ENCODE data around the gene F2R. TPM values are rescaled to one million over a fixed set of nuclear protein-coding genes. Genes with fewer than 3 reads are reported as not detected.
A peak's percentile ranks its signal among the peaks of the same experiment; 100 is the strongest.

F2R gene
- total and polyA plus RNA-seq, 2 of the 4 experiments (the other 2 are of a cell fraction): 85.7 to 147 TPM

GRCh38 chr5:76782444-76782843 lies 66.5 kb downstream of the F2R start:
- H4K5ac ChIP-seq (ENCODE audit: low read depth, low read length): no peak overlapping the region
- ChIA-PET CTCF (interaction anchor here (0.6 kb wide), 1 partner anchor 180 kb away, joined by 7 read pairs; no protein-coding TSS in a partner anchor), POLR2A (ENCODE audit: unreplicated experiment) (no interaction called here)
- no peaks in the 10 kb centered on the region for H3K9me3 ChIP-seq (ENCODE audit: control insufficient read depth, insufficient read depth, low read length)
- intact Hi-C loops (cut with micrococcal nuclease) (no loop called here), in situ Hi-C loops (cut with MboI; ENCODE audit: low sequenced_read_pairs) (no loop called here), dilution Hi-C loops (cut with HindIII; ENCODE audit: low sequenced_read_pairs, unreplicated experiment) (no loop called here)
- H3K14ac ChIP-seq (replicated peaks; ENCODE audit: low read depth, low read length): no peak overlapping the region
- no peak overlapping the region for H2BK5ac ChIP-seq (ENCODE audit: low read depth, low read length, poor library complexity, severe bottlenecking)
- no peak overlapping the region for H3K23ac ChIP-seq (ENCODE audit: low read depth, low read length)
- H3K9me1 ChIP-seq (ENCODE audit: insufficient read depth, low read length): no peaks in the 10 kb centered on the region
- no peaks in the 10 kb centered on the region for H3K27me3 ChIP-seq (ENCODE audit: control insufficient read depth, insufficient read depth, low read length)
- ATAC-seq (ENCODE audit: low read depth): no peak
- no TSS peak for BruUV-seq (replicated peaks)
- H3K4me3 ChIP-seq (ENCODE audit: insufficient read depth, low read depth, low read length): no peak overlapping the region
- no CpG with 5 or more reads among the region's 3 CpGs for WGBS, 2 experiments (ENCODE audit: extremely low coverage in 2 of 2, insufficient read length in 1 of 2)
- no peak overlapping the region for H3K27ac ChIP-seq (ENCODE audit: insufficient read depth, low read length)
- no peak overlapping the region for H4K91ac ChIP-seq (ENCODE audit: insufficient read depth, low read depth, low read length)
- TF ChIP-seq MAZ (IDR thresholded peaks at IDR 0.05; ENCODE audit: borderline replicate concordance, low read depth, low read length): no peak
- no peak for TF ChIP-seq MXI1 (IDR thresholded peaks at IDR 0.05; ENCODE audit: borderline replicate concordance, low read depth, low read length)
- no peak for TF ChIP-seq CEBPB (IDR thresholded peaks at IDR 0.05; ENCODE audit: low read depth, low read length)
- TF ChIP-seq RCOR1 (IDR thresholded peaks at IDR 0.05; ENCODE audit: insufficient replicate concordance, low read length): no peak
- TF ChIP-seq USF2 (IDR thresholded peaks at IDR 0.05; ENCODE audit: low read depth, low read length): no peak
- TF ChIP-seq MAFK (IDR thresholded peaks at IDR 0.05; ENCODE audit: low read depth, low read length): no peak
- TF ChIP-seq BHLHE40 (IDR thresholded peaks at IDR 0.05; ENCODE audit: low read depth, low read length): no peak
- TF ChIP-seq SMC3 (IDR thresholded peaks at IDR 0.05; ENCODE audit: low read depth, low read length): no peak
- no peak for TF ChIP-seq ELK1 (IDR thresholded peaks at IDR 0.05; ENCODE audit: borderline replicate concordance, low read depth, low read length)
- TF ChIP-seq NFE2L2 (IDR thresholded peaks at IDR 0.05; ENCODE audit: low read depth, low read length): no peak
- TF ChIP-seq CTCF (conservative IDR thresholded peaks at IDR 0.05; ENCODE audit: low read depth, low read length): no peak
- no peak for TF ChIP-seq CHD1 (IDR thresholded peaks at IDR 0.05; ENCODE audit: low read depth, low read length)
- H3K4ac ChIP-seq (ENCODE audit: low read depth, low read length): no peak overlapping the region
- H3K4me1 ChIP-seq (ENCODE audit: control insufficient read depth, insufficient read depth, low read length): peaks cover 4% of the 10 kb centered on the region
- no peak overlapping the region for H4K8ac ChIP-seq (ENCODE audit: low read depth in 2 of 2, low read length in 2 of 2)
- no peak overlapping the region for H2BK20ac ChIP-seq (ENCODE audit: low read depth, low read length)
- H3K56ac ChIP-seq (ENCODE audit: extremely low read depth, insufficient read depth, low read length): no peak overlapping the region
- H2BK120ac ChIP-seq (ENCODE audit: low read depth, low read length): no peak overlapping the region
- no peak overlapping the region for H3K18ac ChIP-seq (ENCODE audit: low read depth, low read length)
- no peaks in the 10 kb centered on the region for H4K20me1 ChIP-seq (ENCODE audit: insufficient read depth, low read length)
- no peak overlapping the region for H2AFZ ChIP-seq (replicated peaks; ENCODE audit: low read length, poor library complexity)
- DNase-seq: peak; percentile 20
- no peak overlapping the region for H2AK5ac ChIP-seq (ENCODE audit: low read depth, low read length)
- no peak overlapping the region for H3K9ac ChIP-seq (ENCODE audit: low read depth, low read length)
- no peaks in the 10 kb centered on the region for H3K36me3 ChIP-seq (ENCODE audit: control insufficient read depth, insufficient read depth, low read length)
- no peaks in the 10 kb centered on the region for H3K79me1 ChIP-seq (ENCODE audit: low read depth in 1 of 2, low read length in 2 of 2)
- H2AK9ac ChIP-seq (replicated peaks; ENCODE audit: low read depth, low read length, poor library complexity): no peak overlapping the region
- no peak overlapping the region for H3K4me2 ChIP-seq (ENCODE audit: low read depth, low read length)
- no peak overlapping the region for H2BK15ac ChIP-seq (ENCODE audit: low read depth, low read length)

Data from IMR-90 (cell line).